ENCODE data around the gene COL5A1.

COL5A1 gene

DNA sequence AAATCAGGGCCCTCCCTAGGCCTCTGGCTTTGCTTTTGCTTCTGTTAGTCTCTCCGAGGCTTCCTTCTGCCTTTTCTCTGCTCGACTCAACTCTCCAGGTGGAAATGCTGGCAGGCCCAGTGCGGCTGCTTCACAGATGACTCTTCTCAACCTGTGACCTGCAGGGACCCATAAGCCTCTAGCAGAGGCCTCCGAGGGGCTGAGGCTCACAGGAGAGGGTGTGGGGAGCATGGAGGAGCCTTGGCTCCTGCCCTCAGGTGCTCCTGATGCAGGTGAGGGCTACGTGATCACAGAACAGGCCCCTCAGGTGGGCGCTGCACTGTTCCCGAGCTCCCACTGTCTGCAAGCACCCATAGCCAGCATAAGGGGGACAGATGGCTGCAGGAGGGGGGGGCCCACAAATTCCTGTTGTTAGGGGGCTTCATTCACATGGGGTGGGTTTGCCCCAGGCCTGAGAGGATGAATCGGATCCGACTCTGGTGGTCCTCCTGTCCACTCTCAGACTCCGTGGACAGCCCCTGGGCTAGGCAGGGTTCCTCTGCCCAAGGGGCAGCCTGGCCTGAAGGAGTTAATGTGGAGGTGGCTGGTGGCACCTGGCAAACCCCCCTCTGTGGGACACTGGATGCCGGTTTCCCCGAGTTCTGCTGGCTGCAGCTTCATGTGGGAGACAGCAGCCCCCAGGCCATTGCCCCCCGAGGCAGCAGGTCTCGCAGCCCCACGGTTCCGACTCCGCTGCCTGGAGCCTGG is 228.1 kb downstream of the COL5A1 start:
- no peak for DNase-seq

DNA sequence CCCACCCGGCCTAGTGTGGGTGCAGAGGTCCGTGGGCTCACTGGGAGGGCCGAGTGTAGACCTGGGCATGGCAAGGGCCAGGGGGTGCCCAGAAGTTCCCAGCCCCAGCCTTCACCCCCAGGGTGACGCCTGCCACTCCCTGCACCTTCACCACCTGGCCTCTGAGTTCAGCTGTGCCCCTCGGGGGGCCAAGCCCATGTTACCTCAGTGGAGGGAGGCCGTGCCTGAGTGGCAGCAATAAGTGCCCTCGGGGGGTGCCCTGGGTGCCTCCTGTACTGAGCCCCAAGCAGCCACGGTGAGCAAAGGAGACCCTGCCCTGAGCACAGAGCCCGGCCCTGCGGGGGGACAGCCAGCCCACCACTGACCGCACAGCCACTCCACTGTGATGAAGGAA is 228.7 kb downstream of the COL5A1 start:
- no peak for DNase-seq

DNA sequence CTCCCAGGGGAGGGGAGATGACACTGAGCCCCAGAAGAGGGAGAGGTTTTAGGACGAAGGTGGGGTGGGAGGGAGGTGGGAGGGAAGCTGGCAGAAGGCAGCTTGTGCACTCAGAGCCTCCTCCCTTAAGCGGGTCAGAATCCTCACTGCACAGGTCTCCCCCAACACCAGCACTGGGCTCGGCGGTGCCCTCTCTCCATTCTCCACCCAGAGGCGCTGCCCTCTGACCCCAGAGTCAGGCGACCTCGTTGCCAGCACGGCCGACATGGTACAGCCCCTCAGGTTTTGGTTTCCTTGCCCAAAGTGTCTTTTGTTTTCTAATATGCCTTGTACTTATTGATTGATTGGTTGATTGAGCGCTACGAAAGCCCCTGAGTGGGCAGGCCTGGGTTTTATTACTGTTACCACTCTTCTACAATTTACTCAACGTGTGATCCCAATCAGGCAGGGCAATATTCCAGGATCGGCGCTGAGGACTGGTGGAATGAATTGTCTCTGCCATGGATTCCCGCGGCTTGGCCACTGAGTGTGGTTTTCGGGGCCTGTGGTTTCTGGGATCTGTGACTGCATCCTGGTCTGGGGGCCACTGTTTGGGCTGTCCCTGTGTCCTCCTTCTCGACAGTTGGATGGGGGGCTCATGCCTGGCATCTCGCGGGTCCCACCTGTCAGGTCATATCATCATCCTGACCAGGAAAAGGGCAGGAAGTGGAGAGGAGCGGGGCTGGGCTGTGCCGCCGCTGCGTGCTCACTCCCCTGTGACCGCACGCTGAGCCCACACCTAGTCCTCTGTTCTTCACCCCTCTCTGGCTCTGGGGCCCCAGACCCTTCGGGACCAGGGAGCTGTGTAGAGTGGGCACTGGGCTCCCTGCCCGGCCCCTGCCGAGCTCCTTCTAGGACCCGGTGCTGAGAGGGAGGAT is 229.4 kb downstream of the COL5A1 start:
- no peak for DNase-seq

DNA sequence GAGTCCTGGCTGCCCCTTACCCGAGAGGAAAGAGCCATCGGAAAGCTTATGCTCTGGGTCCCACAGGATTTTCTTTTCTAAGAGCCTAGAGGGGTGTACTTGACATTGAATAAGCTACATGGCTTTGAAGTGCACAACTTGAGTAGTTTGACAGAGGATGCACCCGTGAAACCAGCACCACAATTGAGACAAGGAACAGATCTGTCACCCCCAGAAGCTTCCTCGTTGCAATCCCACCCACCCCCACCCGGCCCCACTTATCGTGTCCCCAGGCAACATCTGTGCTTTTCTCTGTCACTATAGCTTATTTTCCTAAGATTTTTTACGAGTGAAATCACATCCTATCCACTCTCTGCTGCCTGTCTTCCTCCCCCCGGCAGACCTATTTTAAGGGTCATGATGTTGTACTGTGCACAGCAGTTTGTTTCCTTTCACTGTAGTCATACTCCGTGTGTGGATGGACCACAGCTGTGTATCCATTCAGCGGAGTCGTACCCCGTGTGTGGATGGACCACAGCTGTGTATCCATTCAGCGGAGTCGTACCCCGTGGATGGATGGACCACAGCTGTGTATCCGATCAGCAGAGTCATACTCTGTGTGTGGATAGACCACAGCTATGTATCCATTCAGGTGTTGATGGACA is 230.2 kb downstream of the COL5A1 start:
- DNase-seq, result no peak

DNA sequence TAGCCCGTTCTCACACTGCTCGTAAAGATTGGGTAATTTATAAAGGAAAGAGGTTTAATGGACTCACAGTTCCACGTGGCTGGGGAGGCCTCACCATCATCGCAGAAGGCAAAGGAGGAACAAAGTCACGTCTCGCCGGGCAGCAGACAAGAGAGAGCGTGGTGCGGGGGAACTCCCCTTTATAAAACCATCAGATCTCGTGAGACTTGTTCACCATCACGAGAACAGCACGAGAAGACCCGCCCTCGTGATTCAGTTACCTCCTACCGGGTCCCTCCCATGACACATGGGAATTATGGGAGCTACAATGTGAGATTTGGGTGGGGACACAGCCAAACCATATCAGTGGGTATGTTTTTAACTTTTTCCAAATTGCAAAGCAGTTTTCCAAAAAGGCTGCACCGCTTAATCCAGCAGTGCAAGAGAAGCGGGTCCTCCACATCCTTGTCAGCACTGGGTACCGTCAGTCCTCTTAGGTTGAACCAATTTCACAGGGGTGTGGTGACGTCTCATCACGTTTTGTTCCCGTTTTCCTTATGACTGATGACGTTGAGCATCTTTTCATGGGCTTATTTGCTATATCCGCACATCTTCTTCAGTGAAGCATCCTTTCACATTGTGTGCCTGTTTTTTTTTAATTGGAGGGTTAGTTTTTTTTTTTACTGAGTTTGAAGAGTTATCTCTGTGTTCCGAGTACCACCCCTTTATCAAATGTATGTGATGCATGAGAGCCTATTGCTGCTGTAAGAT is 231.1 kb downstream of the COL5A1 start:
- no peak for DNase-seq

DNA sequence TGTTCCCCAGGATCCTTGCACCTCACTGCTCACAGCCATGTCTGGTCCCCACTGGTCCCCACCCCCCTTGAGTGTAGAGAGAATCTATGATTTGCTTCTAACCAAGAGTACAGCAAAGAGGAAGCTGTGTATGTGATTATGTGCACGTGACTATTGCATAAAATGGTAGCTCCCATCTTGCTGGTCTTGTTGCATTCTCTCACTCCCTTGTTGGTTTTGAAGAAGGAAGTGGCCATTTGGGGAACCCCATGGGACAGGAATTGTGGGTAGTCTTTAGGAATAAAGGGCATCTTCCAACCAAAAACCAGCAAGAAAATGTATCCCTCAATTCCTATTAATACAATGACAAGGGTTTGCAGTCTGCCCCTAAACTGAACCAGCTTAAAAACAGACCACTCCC is 233.8 kb downstream of the COL5A1 start:
- no peak for DNase-seq

DNA sequence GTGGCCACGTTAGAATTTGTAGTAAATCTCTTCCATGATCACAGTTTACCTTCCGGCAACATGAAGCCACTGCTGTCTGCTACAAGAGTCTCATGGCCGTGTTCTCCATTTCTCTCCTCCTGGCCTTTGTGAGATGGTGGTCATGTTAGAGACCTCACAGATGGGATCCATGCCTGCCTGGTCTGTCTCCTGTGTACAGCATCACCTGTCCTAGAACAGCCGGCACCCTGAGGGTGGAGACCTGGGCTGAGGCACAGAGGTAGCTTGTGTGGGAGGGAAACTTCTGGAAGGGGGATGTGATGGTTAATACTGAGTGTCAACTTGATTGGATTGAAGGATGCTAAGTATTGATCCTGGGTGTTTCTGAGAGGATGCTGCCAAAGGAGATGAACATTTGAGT is 235.9 kb downstream of the COL5A1 start:
- DNase-seq, result no peak

DNA sequence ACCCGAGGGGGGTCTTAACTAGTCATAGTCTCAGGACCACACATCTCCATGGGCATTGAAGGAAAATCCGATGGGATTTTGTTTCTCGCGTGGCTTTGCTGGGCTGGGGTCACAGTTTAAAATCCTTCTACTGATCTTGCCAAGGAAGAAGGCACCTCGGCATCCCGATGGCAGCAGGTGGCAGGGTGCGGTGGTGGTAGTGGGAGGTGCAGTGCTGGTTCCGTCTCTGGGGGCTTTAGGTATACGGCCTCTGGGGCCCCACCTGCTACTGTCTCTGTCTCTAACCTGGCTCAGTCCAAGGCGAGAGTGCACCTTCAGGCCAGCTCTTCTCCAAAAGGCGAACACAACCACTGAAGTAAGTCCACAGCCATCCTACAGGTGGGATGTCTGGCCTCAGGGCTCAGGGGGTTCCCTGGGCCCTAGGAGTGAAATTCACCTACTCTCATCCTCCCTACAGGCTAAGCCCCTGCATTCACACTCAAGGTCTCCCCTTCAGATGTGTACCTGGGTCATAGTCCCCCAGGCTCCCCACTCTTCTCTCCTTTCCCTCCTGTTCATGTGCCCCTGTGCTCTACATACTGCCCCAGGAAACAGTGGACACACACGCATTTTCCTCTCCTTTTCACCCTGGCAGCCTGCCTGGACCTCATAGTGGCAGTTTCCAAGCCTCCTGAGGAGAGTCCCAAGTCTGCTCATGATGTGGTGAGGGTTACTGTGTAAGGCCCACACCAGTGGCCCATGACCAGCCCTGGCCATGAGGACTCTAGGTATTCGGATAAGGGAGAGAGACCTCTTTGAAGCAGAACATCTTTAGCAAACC is 238.3 kb downstream of the COL5A1 start:
- DNase-seq, result no peak

DNA sequence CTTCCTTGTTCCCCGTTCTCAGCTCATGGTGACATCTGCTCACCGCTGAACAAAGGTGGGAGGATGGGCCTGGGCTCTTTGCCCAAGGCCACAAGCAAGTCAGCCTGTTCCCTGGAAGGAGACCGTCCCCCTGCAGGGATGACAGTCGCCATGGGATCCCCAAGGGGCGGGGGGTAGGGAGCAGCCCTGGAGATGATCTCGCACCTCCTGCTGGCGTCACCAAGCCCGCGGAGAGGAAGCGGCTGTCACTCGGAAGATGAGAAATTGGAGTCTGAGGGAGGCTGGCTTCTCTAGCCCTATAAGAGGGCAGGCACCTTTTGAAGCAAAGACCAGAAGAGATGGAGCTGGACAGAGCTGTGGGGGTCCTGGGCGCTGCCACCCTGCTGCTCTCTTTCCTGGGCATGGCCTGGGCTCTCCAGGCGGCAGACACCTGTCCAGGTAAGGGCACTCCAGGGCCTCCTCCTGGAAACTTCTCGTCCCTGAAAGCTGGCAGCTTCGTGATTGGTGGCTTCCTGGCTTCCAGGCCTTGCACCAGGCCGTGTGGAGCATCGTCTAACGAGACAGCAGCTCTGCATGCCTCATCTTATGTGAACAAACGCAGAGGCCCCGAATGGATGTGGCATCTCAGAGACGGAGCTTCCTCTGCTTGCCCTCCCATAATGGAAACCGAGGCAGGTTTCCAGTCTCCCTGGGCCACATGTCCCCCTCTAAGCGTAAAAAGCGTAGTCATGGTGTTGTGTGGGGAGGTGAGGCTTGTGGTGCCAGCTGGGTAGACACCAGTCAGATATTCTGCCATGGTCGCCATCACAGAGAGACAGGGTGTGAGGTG is 239.1 kb downstream of the COL5A1 start, which contains the start of gene FCN2:
TSS of gene FCN2 (plus strand) at position 327 of the 829 bp plus-strand sequence. CDS start at position 339, 12 bp downstream.
- DNase-seq, result no peak

DNA sequence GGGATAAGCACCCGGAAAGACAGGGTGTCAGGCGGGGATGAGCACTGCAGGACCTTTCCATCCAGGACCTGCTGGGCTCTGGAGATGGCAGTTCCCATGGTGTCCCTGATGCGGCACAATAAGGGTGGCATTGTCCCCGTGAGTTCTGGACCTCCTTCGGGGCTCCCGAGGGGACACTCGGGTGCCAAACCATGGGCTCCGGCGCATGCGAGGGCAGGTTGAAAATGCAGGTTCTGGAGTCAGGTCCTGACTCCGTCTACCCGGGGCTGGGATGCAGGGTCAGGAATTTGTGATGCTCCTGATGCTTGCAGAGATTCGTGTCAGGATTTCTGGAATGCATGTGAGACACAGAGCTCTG is 239.7 kb downstream of the COL5A1 start:
- DNase-seq, result no peak

DNA sequence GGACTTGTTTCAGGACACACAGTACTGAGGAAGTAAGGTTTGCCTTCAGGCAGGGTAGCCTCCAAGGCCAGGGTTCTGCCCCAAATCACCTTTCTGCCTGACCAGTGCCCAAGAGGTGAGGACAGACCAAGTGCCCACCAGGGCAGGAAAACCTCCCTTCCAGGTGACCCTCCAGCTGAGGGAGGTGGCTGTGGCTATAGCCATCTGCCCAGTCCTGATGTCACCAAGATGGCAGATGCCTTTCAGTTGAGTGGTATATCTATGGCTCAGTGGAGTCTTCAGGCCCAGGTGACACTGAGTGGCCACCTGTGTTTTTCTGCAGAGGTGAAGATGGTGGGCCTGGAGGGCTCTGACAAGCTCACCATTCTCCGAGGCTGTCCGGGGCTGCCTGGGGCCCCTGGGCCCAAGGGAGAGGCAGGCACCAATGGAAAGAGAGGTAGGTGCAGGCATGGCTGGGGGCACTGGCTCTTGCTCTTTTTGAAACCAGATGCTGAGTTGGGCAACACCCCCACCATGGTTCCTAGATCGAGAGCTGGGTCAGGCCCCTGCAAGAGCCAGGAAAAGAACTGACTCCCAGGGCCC is 240.7 kb downstream of the COL5A1 start:
- DNase-seq, result no peak

DNA sequence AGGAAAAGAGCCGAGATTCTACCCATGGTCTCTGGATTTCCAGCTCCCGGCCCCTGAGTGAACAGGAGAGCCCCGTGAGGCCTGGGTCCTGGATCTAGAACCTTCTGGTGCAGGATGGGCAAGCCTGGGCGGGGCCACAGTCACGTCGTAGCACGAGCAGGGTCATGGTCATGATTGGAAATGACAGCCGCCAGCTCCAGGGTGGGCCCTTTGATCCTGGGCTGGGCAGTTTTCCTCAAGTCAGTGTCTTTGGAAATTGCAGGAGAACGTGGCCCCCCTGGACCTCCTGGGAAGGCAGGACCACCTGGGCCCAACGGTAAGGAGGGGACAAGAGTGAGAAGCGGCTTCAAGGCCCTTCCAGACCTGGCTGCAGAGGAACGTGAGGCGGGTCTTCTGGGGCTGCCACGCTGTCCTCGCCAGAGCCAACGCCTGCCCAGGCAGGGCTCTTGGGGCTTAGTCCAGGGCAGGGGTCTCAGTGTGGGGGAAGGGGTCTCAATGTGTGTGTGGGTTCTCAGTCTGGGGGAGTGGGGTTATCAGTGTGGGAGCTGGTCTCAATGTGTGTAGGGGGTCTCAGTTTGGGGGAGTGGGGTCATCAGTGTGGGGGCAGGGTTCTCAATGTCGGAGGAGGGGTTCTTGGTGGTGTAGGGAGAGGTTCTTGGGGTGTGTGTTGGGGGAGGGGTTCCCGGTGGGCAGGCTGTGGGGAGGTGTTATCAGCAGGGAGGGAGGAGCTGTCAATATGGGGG is 241.6 kb downstream of the COL5A1 start:
- no peak for DNase-seq

DNA sequence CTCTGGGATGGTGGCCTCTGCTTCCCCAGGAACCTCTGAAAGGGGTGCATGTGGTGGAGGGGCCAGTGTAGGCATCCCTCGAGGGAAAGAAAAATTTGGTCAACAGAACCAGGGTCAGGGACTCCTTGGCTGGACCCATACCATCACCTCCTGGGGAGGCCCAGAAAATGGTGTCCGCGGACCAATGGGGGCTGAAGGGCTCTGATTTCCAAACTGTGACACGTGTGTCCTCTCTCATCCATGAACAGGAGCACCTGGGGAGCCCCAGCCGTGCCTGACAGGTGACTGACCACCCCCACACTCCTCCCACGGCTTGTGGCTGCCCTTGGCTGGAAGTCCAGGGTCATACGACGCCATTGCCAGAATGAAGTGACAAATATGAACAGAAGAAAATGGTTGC is 242.9 kb downstream of the COL5A1 start:
- no peak for DNase-seq

DNA sequence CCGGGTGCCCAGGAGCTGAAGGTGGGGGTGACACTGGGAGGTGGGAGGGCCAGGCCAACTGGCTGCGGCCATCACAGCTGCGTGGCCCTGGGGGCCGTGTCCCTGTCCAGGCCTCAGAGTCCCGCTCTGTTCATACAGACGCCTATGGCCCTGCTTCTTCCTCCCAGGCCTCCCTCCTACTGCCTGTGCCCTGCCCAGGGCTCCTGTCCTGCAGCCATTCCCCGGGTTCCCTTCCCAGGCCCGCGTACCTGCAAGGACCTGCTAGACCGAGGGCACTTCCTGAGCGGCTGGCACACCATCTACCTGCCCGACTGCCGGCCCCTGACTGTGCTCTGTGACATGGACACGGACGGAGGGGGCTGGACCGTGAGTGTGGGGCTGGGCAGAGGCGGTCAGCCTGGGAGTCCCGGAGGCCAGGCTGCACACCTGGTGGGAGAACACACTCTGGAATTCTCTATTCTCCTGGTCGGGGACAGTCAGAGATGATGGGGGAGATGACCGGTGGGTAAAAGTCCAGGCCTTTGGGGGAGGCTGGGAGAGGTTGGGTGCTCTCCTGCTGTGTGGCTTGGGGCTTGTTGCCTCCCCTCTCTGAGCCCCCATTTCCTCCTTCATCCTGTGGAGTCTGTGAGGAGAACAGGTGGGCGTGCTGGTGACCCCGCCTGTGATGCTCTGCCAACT is 243.5 kb downstream of the COL5A1 start:
- DNase-seq, result no peak

DNA sequence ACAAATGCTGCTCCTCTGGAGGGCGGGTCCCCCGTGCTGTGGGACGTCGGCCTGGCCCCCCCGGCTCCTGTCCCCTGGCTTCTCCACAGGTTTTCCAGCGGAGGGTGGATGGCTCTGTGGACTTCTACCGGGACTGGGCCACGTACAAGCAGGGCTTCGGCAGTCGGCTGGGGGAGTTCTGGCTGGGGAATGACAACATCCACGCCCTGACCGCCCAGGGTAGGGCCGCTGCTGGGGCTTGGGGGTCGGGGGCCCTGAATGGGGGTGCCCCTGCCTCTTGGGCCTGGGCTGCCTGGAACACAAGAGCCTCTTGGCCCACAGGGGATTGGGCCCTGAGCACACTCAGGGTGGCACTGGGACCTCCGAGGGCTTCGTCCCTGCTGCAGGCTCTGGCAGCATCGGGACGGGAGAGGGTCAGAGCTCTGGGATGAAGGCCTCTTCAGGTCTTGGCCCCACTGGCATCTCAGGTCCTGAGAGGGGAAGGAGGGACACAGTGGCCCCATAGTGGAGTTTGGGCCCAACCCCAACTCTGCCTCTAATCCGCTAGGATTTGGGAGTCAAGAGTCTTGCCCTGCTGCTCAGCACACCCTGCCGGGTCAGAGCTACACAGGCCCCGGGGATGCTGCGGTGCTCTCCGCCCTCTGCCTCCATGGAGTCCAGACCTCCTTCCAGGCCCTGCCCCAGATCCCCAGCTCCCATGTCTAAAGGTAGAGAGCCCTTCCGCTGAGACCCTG is 244.2 kb downstream of the COL5A1 start:
- no peak for DNase-seq

DNA sequence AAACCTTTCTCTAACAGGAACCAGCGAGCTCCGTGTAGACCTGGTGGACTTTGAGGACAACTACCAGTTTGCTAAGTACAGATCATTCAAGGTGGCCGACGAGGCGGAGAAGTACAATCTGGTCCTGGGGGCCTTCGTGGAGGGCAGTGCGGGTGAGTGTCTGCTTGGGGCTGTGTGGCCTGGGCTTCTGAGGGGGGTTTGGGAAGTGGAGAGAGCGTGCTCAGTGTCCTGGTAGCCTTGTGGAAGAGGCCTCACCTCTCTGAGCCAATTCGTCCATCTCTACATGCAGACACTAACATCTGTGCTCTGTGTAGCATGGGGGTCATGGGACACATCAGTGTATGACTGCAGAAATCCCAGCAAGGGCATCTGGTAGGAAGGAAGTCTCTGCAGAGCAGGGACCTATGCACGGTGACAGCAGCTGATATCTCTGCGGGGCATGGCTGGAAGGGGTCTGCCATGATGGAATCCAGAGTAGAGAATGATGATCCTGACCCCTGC is 244.9 kb downstream of the COL5A1 start:
- DNase-seq, result no peak

DNA sequence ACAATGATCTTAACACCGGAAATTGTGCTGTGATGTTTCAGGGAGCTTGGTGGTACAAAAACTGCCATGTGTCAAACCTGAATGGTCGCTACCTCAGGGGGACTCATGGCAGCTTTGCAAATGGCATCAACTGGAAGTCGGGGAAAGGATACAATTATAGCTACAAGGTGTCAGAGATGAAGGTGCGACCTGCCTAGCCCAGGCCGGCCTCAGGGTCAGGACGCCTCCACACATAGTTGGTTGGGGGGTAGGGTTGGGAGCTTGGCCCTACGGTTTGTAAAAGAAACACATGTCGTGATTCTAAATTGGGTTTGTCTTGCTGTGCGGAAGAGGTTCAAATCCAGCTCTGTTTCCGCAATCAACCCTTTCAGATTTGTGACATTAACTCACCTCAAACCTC is 245.6 kb downstream of the COL5A1 start:
- DNase-seq, result no peak

Measured in activated CD4-positive, alpha-beta T cell treated with anti-CD3 and anti-CD28 coated beads for 4 hours (primary cell).